ENCODE data around the gene SLC24A1.
"Not testable (repeated sequence)": the region's sequence is repeated elsewhere in the genome, so short reads cannot be mapped to it uniquely, and the experiment has no call there.

SLC24A1 gene

GRCh38 chr15:65621638-65622037 lies at the start of gene SLC24A1:
Gene SLC24A1, plus strand, starts transcription at chr15:65621938. Its CDS starts 2,143 bp downstream, at chr15:65624081.
- DNase-seq = no peak

GRCh38 chr15:65571971-65572370 lies 49.8 kb upstream of the SLC24A1 start:
- DNase-seq = no peak

- DNase-seq = no peak
Measured at GRCh38 chr15:65576664-65577063, 45.1 kb upstream of the SLC24A1 start.

GRCh38 chr15:65577129-65577996 lies 44.4 kb upstream of the SLC24A1 start:
- no peak for DNase-seq

GRCh38 chr15:65578904-65579728 lies 42.6 kb upstream of the SLC24A1 start:
- no peak for DNase-seq

- DNase-seq = no peak
Measured at GRCh38 chr15:65579762-65580161, 42.0 kb upstream of the SLC24A1 start.

- no peak for DNase-seq
Measured at GRCh38 chr15:65580287-65580686, 41.5 kb upstream of the SLC24A1 start.

- peak in 5 of 6 experiments; percentile 11 to 60 (median 51) for DNase-seq
Measured at GRCh38 chr15:65583701-65584100, 38.0 kb upstream of the SLC24A1 start.

- DNase-seq = no peak
Measured at GRCh38 chr15:65584241-65584640, 37.5 kb upstream of the SLC24A1 start.

- no peak for DNase-seq
Measured at GRCh38 chr15:65587094-65587493, 34.6 kb upstream of the SLC24A1 start.

GRCh38 chr15:65595960-65596359 lies 25.8 kb upstream of the SLC24A1 start:
- DNase-seq = peak in 2 of 6 experiments; percentile 10 to 15

- no peak for DNase-seq
Measured at GRCh38 chr15:65598468-65598867, 23.3 kb upstream of the SLC24A1 start.

GRCh38 chr15:65599677-65600076 lies 22.1 kb upstream of the SLC24A1 start:
- no peak for DNase-seq

- DNase-seq = no peak
Measured at GRCh38 chr15:65603134-65603533, 18.6 kb upstream of the SLC24A1 start.

- no peak for DNase-seq
Measured at GRCh38 chr15:65603559-65603958, 18.2 kb upstream of the SLC24A1 start.

- peak; percentile 53 to 87 (median 81) for DNase-seq
Measured at GRCh38 chr15:65610871-65611718, 10.6 kb upstream of the SLC24A1 start, which contains the start of gene INTS14. Gene INTS14, minus strand, starts transcription at chr15:65611131. Its CDS starts 3,751 bp downstream, at chr15:65607380.

GRCh38 chr15:65611888-65612615 lies 9.7 kb upstream of the SLC24A1 start:
- DNase-seq = no peak

- DNase-seq = no peak
Measured at GRCh38 chr15:65612616-65612946, 9.2 kb upstream of the SLC24A1 start.

GRCh38 chr15:65612949-65613744 lies 8.6 kb upstream of the SLC24A1 start:
- DNase-seq = no peak

GRCh38 chr15:65615887-65616286 lies 5.9 kb upstream of the SLC24A1 start:
- DNase-seq = not testable (repeated sequence)

GRCh38 chr15:65618560-65619109 lies 3.1 kb upstream of the SLC24A1 start:
- no peak for DNase-seq
